Thoracic aorta (tissue), 2 donors: ENCODE results near the gene SLC28A3. TPM values are rescaled to one million over a fixed set of nuclear protein-coding genes. Genes with fewer than 3 reads are reported as not detected.
"Not testable (repeated sequence)": the region's sequence is repeated elsewhere in the genome, so short reads cannot be mapped to it uniquely, and the experiment has no call there.

ENCODE experiments used
- ATAC-seq: fragments of 150-250 bp; one replicate; pipeline ENCODE4 v1.8.0; 2017; ENCODE audit warnings: low read depth; ENCODE audit not compliant: insufficient number of reproducible peaks, low FRiP score
- DNase-seq: peaks from one replicate; pipeline ENCODE4 v3.0.0-alpha.2; 2020; ENCODE audit warnings: low spot score
- H3K27ac ChIP-seq, 2 donors: fragments of 200-600 bp; sonication (generic); 1 replicate in 1 of 2; 2 replicates in 1 of 2; pipeline ENCODE4 v1.5.1; 2016; ENCODE audit warnings: mild to moderate bottlenecking in 2 of 2, moderate library complexity in 2 of 2
- H3K27me3 ChIP-seq: fragments of 200-600 bp; sonication (generic); replicated peaks from 2 replicates; pipeline ENCODE4 v1.6.0; 2016; ENCODE audit warnings: mild to moderate bottlenecking; ENCODE audit not compliant: insufficient read depth
- H3K36me3 ChIP-seq: fragments of 200-600 bp; sonication (generic); one replicate; pipeline ENCODE4 v1.5.1; 2016
- H3K4me1 ChIP-seq, 2 donors: fragments of 200-600 bp; sonication (generic); 1 replicate in 1 of 2; 2 replicates in 1 of 2; pipeline versions ENCODE4 v1.5.1 to v1.6.0; 2016; ENCODE audit warnings: low read depth in 2 of 2, mild to moderate bottlenecking in 1 of 2; ENCODE audit not compliant: control insufficient read depth in 1 of 2
- H3K4me3 ChIP-seq: fragments of 200-600 bp; sonication (generic); 2 replicates; pipeline ENCODE4 v1.5.1; 2016; ENCODE audit warnings: mild to moderate bottlenecking
- H3K9me3 ChIP-seq: fragments of 200-600 bp; sonication (generic); 2 replicates; pipeline ENCODE4 v1.5.1; 2016
- CTCF ChIP-seq: fragments of 200-600 bp; sonication (generic); IDR thresholded peaks from one replicate; pipeline ENCODE4 v1.5.1; 2019; ENCODE audit warnings: antibody characterized with exemption
- total RNA-seq, 2 donors: library from RNA; depleted of rRNA; stranded (reverse); fragments of >200 nt; gene quantifications; one replicate each; pipeline versions ENCODE4 v1.1.0 to v1.2.3, GENCODE V29; 2016

SLC28A3 gene
- total RNA-seq, 2 donors from 2014 or later, result 0.21 TPM; not detected in 1

GRCh38 chr9:84375954-84376353 lies 35.4 kb upstream of the SLC28A3 start:
- no peaks in the 10 kb centered on the region for H3K9me3 ChIP-seq
- no peaks in the 10 kb centered on the region for H3K36me3 ChIP-seq
- DNase-seq (no peak), ATAC-seq (no peak)
- no peak for TF ChIP-seq CTCF
- no peaks in the 10 kb centered on the region for H3K4me1 ChIP-seq
- H3K27ac ChIP-seq, result no peak overlapping the region
- H3K27me3 ChIP-seq, result no peaks in the 10 kb centered on the region
- H3K4me3 ChIP-seq, result no peak overlapping the region

GRCh38 chr9:84374516-84374915 lies 34.0 kb upstream of the SLC28A3 start:
- H3K27ac ChIP-seq, result no peak overlapping the region
- H3K36me3 ChIP-seq, result no peaks in the 10 kb centered on the region
- H3K27me3 ChIP-seq, result no peaks in the 10 kb centered on the region
- TF ChIP-seq CTCF, result no peak
- DNase-seq (no peak), ATAC-seq (no peak)
- no peak overlapping the region for H3K4me3 ChIP-seq
- no peaks in the 10 kb centered on the region for H3K4me1 ChIP-seq
- no peaks in the 10 kb centered on the region for H3K9me3 ChIP-seq

- Histone ChIP-seq H3K27me3 (no peaks in the 10 kb centered on the region), H3K4me1 (no peaks in the 10 kb centered on the region), H3K9me3 (no peaks in the 10 kb centered on the region), H3K36me3 (no peaks in the 10 kb centered on the region), H3K4me3 (no peak overlapping the region), H3K27ac (no peak overlapping the region)
- no peak for ATAC-seq
- TF ChIP-seq CTCF, result no peak
- no peak for DNase-seq
Measured at GRCh38 chr9:84374013-84374412, 33.5 kb upstream of the SLC28A3 start.

- no peaks in the 10 kb centered on the region for H3K36me3 ChIP-seq
- no peak for TF ChIP-seq CTCF
- H3K27me3 ChIP-seq, result no peaks in the 10 kb centered on the region
- DNase-seq (no peak), ATAC-seq (no peak)
- no peak overlapping the region for H3K4me3 ChIP-seq
- no peaks in the 10 kb centered on the region for H3K9me3 ChIP-seq
- H3K27ac ChIP-seq, result no peak overlapping the region
- no peaks in the 10 kb centered on the region for H3K4me1 ChIP-seq
Measured at GRCh38 chr9:84371737-84372136, 31.2 kb upstream of the SLC28A3 start.

- Histone ChIP-seq H3K4me1 (no peaks in the 10 kb centered on the region), H3K36me3 (no peaks in the 10 kb centered on the region), H3K4me3 (no peak overlapping the region), H3K27ac (no peak overlapping the region), H3K27me3 (no peaks in the 10 kb centered on the region), H3K9me3 (no peaks in the 10 kb centered on the region)
- TF ChIP-seq CTCF, result no peak
- ATAC-seq (no peak), DNase-seq (no peak)
Measured at GRCh38 chr9:84368601-84369000, 28.0 kb upstream of the SLC28A3 start.

- not testable (repeated sequence) for DNase-seq, H3K9me3 ChIP-seq, H3K4me1 ChIP-seq, ATAC-seq, H3K4me3 ChIP-seq, H3K27me3 ChIP-seq, H3K36me3 ChIP-seq, H3K27ac ChIP-seq
Measured at GRCh38 chr9:84367726-84368125, 27.2 kb upstream of the SLC28A3 start.
